Measurements from ENCODE around the gene CCDC33. TPM values are rescaled to one million over a fixed set of nuclear protein-coding genes. Genes with fewer than 3 reads are reported as not detected.
A peak's percentile ranks its signal among the peaks of the same experiment; 100 is the strongest.

The CCDC33 gene
- total RNA-seq, 1 experiment from 2014 or later, result 0.15 TPM

DNA sequence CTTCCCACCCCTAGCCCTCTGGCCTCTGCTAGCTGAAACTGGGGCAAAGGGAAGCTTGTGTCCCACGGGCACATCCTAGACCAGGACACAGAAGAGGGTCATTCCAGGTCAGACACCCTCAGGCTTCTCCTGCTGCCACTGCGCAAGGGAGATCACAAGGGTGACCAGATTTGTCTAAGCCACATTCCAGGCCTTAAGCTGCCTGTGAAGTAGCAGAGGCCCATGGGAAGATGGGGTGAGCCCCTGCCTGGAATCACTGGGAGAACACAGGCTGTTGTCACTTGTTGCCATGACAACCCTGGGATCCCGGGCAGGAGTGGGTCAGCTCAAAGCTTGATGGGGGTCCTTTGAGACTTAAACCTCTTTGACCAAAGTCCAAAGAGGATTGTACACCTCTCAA, 44.3 kb upstream of the CCDC33 start (continued):
- TF ChIP-seq, protein P1, sequence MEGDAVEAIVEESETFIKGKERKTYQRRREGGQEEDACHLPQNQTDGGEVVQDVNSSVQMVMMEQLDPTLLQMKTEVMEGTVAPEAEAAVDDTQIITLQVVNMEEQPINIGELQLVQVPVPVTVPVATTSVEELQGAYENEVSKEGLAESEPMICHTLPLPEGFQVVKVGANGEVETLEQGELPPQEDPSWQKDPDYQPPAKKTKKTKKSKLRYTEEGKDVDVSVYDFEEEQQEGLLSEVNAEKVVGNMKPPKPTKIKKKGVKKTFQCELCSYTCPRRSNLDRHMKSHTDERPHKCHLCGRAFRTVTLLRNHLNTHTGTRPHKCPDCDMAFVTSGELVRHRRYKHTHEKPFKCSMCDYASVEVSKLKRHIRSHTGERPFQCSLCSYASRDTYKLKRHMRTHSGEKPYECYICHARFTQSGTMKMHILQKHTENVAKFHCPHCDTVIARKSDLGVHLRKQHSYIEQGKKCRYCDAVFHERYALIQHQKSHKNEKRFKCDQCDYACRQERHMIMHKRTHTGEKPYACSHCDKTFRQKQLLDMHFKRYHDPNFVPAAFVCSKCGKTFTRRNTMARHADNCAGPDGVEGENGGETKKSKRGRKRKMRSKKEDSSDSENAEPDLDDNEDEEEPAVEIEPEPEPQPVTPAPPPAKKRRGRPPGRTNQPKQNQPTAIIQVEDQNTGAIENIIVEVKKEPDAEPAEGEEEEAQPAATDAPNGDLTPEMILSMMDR (IDR thresholded peaks at IDR 0.05 in 2 of 3, conservative IDR thresholded peaks at IDR 0.05 in 1 of 3; ENCODE audit: borderline replicate concordance in 1 of 3, insufficient read depth in 1 of 3, low read depth in 2 of 3, low read length in 2 of 3), result no peak
- TF ChIP-seq ZNF274 (IDR thresholded peaks at IDR 0.05; ENCODE audit: low read depth, low read length), result no peak
- no peak for TF ChIP-seq CEBPB (IDR thresholded peaks at IDR 0.05; ENCODE audit: low read depth)

DNA sequence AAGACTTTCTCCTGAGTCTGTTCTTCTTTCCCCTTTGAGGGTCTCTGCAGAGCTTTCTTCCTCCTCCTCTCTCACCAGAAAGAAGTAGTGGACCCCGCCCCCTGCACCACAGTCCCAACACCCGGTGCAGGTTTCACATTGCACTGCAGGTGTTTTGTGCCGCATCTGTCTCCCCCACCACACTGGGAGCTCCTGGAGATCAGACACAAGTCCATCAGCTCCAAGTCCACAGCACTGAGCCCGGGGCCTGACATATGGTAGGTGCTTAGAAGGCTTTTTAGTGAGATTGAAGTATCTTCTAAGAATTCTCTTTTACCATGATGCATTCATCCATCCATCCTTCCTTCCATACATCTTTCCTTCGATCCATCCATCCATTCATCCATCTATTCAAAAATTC, 43.4 kb upstream of the CCDC33 start:
- Histone ChIP-seq H3K27me3 (ENCODE audit: insufficient read depth, low read length) (peaks cover 40% of the 10 kb centered on the region; the same call in 1 of the 2 replicates), H3K9me2 (ENCODE audit: insufficient read depth) (no peaks in the 10 kb centered on the region), H3K36me3 (ENCODE audit: control insufficient read depth in 1 of 2, insufficient read depth in 2 of 2, low read length in 2 of 2) (no peaks in the 10 kb centered on the region), H3K9me3 (ENCODE audit: control insufficient read depth in 1 of 2, insufficient read depth in 1 of 2, low read depth in 1 of 2, low read length in 2 of 2) (no peaks in the 10 kb centered on the region), H3K79me2 (ENCODE audit: insufficient read depth, low read length) (no peaks in the 10 kb centered on the region), H2AFZ (ENCODE audit: low read depth, low read length, poor library complexity, severe bottlenecking) (no peak overlapping the region), H4K20me1 (ENCODE audit: insufficient read depth) (no peaks in the 10 kb centered on the region), H3K27ac (ENCODE audit: low read depth, low read length) (no peak overlapping the region), H3K9ac (ENCODE audit: low read length) (no peak overlapping the region), H3K4me1 (ENCODE audit: control insufficient read depth in 1 of 2, insufficient read depth in 2 of 2, low read length in 2 of 2) (peaks cover 18 to 50% of the 10 kb centered on the region in 2 experiments), H3K4me3 (replicated peaks in 1 of 2; ENCODE audit: low read depth in 1 of 2, low read length in 2 of 2) (no peak overlapping the region), H3K4me2 (ENCODE audit: low read length) (peak overlapping the region; percentile 46; the same call in 1 of the 2 replicates)
- ChIA-PET POLR2A (no interaction called here), RAD21 (ENCODE audit: low non-redundant PET in 1 of 2, low total read pairs in 2 of 2, uncharacterized antibody in 2 of 2, unreplicated experiment in 2 of 2) (no interaction called here), CTCF (no interaction called here)
- ATAC-seq (no peak), DNase-seq (ENCODE audit: low read depth, low spot score) (no peak)
- intact Hi-C loops (cut with micrococcal nuclease), result no loop called here
- BruUV-seq (replicated peaks), result no TSS peak
- TF ChIP-seq SP1 (IDR thresholded peaks at IDR 0.05; ENCODE audit: low read depth), result no peak
- no peak for TF ChIP-seq POLR2AphosphoS5 (IDR thresholded peaks at IDR 0.05; ENCODE audit: low read depth, low read length)
- TF ChIP-seq FOSL1 (IDR thresholded peaks at IDR 0.05; ENCODE audit: low read depth), result no peak
- TF ChIP-seq, protein P1 (IDR thresholded peaks at IDR 0.05 in 2 of 3, conservative IDR thresholded peaks at IDR 0.05 in 1 of 3; ENCODE audit: borderline replicate concordance in 1 of 3, insufficient read depth in 1 of 3, low read depth in 2 of 3, low read length in 2 of 3), result no peak
- no peak for TF ChIP-seq EZH2 (IDR thresholded peaks at IDR 0.05)
- no peak for TF ChIP-seq POLR2A (IDR thresholded peaks at IDR 0.05; ENCODE audit: borderline replicate concordance, extremely low read depth, insufficient read depth, insufficient read length)
- TF ChIP-seq, protein P2, sequence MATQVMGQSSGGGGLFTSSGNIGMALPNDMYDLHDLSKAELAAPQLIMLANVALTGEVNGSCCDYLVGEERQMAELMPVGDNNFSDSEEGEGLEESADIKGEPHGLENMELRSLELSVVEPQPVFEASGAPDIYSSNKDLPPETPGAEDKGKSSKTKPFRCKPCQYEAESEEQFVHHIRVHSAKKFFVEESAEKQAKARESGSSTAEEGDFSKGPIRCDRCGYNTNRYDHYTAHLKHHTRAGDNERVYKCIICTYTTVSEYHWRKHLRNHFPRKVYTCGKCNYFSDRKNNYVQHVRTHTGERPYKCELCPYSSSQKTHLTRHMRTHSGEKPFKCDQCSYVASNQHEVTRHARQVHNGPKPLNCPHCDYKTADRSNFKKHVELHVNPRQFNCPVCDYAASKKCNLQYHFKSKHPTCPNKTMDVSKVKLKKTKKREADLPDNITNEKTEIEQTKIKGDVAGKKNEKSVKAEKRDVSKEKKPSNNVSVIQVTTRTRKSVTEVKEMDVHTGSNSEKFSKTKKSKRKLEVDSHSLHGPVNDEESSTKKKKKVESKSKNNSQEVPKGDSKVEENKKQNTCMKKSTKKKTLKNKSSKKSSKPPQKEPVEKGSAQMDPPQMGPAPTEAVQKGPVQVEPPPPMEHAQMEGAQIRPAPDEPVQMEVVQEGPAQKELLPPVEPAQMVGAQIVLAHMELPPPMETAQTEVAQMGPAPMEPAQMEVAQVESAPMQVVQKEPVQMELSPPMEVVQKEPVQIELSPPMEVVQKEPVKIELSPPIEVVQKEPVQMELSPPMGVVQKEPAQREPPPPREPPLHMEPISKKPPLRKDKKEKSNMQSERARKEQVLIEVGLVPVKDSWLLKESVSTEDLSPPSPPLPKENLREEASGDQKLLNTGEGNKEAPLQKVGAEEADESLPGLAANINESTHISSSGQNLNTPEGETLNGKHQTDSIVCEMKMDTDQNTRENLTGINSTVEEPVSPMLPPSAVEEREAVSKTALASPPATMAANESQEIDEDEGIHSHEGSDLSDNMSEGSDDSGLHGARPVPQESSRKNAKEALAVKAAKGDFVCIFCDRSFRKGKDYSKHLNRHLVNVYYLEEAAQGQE (IDR thresholded peaks at IDR 0.05; ENCODE audit: low read depth), result no peak
- TF ChIP-seq TCF7L2 (IDR thresholded peaks at IDR 0.05; ENCODE audit: borderline replicate concordance, extremely low read depth, insufficient read depth, insufficient read length), result no peak
- no peak for TF ChIP-seq EGR1 (IDR thresholded peaks at IDR 0.05; ENCODE audit: low read depth)
- TF ChIP-seq YY1 (IDR thresholded peaks at IDR 0.05; ENCODE audit: extremely low read depth, insufficient replicate concordance, low read depth, low read length), result no peak
- no peak for TF ChIP-seq CBX3 (IDR thresholded peaks at IDR 0.05; ENCODE audit: low read depth)
- no peak for TF ChIP-seq EZH2phosphoT487 (IDR thresholded peaks at IDR 0.05; ENCODE audit: borderline replicate concordance)
- no peak for TF ChIP-seq ZNF274 (IDR thresholded peaks at IDR 0.05; ENCODE audit: low read depth, low read length)
- no peak for TF ChIP-seq ZFX (IDR thresholded peaks at IDR 0.05)
- TF ChIP-seq RAD21 (IDR thresholded peaks at IDR 0.05; ENCODE audit: low read depth), result no peak
- TF ChIP-seq CEBPB (IDR thresholded peaks at IDR 0.05; ENCODE audit: low read depth), result no peak
- TF ChIP-seq, protein P3, sequence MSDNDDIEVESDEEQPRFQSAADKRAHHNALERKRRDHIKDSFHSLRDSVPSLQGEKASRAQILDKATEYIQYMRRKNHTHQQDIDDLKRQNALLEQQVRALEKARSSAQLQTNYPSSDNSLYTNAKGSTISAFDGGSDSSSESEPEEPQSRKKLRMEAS (IDR thresholded peaks at IDR 0.05), result no peak
- no peak for TF ChIP-seq JUND (IDR thresholded peaks at IDR 0.05)

All from HCT116 (cell line).